ENCODE results near the gene MEG3. TPM values are rescaled to one million over a fixed set of nuclear protein-coding genes. Genes with fewer than 3 reads are reported as not detected.

Gene MEG3
- total and polyA plus RNA-seq, 2 experiments from 2014 or later: not detected

- TF ChIP-seq ZNF114 (CRISPR knock-in tag; IDR thresholded peaks at IDR 0.05) (no peak), STAT1 (IDR thresholded peaks at IDR 0.05; ENCODE audit: unreplicated experiment) (no peak), EZH2phosphoT487 (IDR thresholded peaks at IDR 0.05; ENCODE audit: unreplicated experiment) (no peak), ZNF331 (CRISPR knock-in tag; IDR thresholded peaks at IDR 0.05; ENCODE audit: low read depth) (no peak), JUNB (IDR thresholded peaks at IDR 0.05; ENCODE audit: unreplicated experiment) (no peak), ETS1 (IDR thresholded peaks at IDR 0.05) (no peak), CTCF (conservative IDR thresholded peaks at IDR 0.05; ENCODE audit: low read depth in 2 of 2) (no peak), POLR2AphosphoS5 (IDR thresholded peaks at IDR 0.05; ENCODE audit: low read depth) (no peak), EZH2 (IDR thresholded peaks at IDR 0.05; ENCODE audit: low read depth, unreplicated experiment) (no peak), NANOG (IDR thresholded peaks at IDR 0.05; ENCODE audit: borderline replicate concordance) (no peak), ZNF462 (CRISPR knock-in tag; IDR thresholded peaks at IDR 0.05) (no peak), REST (IDR thresholded peaks at IDR 0.05; ENCODE audit: unreplicated experiment) (no peak), CREB1 (CRISPR knock-in tag; IDR thresholded peaks at IDR 0.05; ENCODE audit: low read depth) (no peak)
- Histone ChIP-seq H3K4me3 (no peak overlapping the region), H3K9me2 (ENCODE audit: insufficient read depth) (0 out of 2 replicates have a peak, but pooled peaks cover 6% of the 10 kb centered on the region), H3K4me2 (no peak overlapping the region), H3K36me3 (ENCODE audit: insufficient read depth) (no peaks in the 10 kb centered on the region; the same call in 1 of the 2 replicates), H4K20me1 (replicated peaks; ENCODE audit: insufficient read depth) (no peaks in the 10 kb centered on the region), H3K4me1 (ENCODE audit: insufficient read depth) (no peaks in the 10 kb centered on the region), H3K27me3 (ENCODE audit: insufficient read depth) (no peaks in the 10 kb centered on the region), H2AFZ (no peak overlapping the region), H3K27ac (ENCODE audit: low read depth) (no peak overlapping the region), H3K79me2 (replicated peaks; ENCODE audit: insufficient read depth) (no peaks in the 10 kb centered on the region), H3F3A (replicated peaks; ENCODE audit: low read depth) (no peaks in the 10 kb centered on the region)
- no peak for DNase-seq (ENCODE audit: low spot score)
- Mint-ChIP-seq H3K4me3 (no peak overlapping the region), H3K36me3 (ENCODE audit: low read depth) (no peaks in the 10 kb centered on the region), H3K4me1 (no peaks in the 10 kb centered on the region), H3K9me3 (peaks cover 9% of the 10 kb centered on the region), H3K27me3 (ENCODE audit: insufficient read depth, low read depth, poor library complexity) (peaks cover 13% of the 10 kb centered on the region), H3K27ac (no peak overlapping the region)
- no peak for ATAC-seq
Observed at GRCh38 chr14:100864960-100865681, 39.2 kb downstream of the MEG3 start.

Data from GM23338 (cell line).